Psoas muscle (tissue), 8 donors: ENCODE measurements around the gene LPA. TPM values are rescaled to one million over a fixed set of nuclear protein-coding genes. Genes with fewer than 3 reads are reported as not detected.
"Not testable (repeated sequence)": the region's sequence is repeated elsewhere in the genome, so short reads cannot be mapped to it uniquely, and the experiment has no call there.

Experiments
- ATAC-seq, 4 donors: fragments of 200-7000 bp; cut with Tn5 transposase; one replicate each; pipeline ENCODE4 v1.9.1; 2020; ENCODE audit warnings: moderate library complexity in 3 of 4, mild to moderate bottlenecking in 2 of 4
- DNase-seq, 2 donors: peaks; one replicate each; pipeline ENCODE4 v3.0.0-alpha.2; 2020
- H3K27ac ChIP-seq: fragments of 200-600 bp; one replicate; pipeline ENCODE4 v1.8.0; 2022
- H3K27me3 ChIP-seq, 3 donors: fragments of 200-600 bp in 1 of 3; one replicate each; pipeline versions ENCODE4 v1.6.1 to v1.8.0; 2013 to 2022; ENCODE audit warnings: low read length in 2 of 3, mild to moderate bottlenecking in 2 of 3, moderate library complexity in 1 of 3; ENCODE audit not compliant: insufficient read depth in 3 of 3
- H3K36me3 ChIP-seq, 2 donors: fragments of 200-600 bp in 1 of 2; one replicate each; pipeline versions ENCODE4 v1.6.1 to v1.8.0; 2013 to 2022; ENCODE audit warnings: low read depth in 1 of 2, mild to moderate bottlenecking in 1 of 2, moderate library complexity in 1 of 2; ENCODE audit not compliant: insufficient read depth in 1 of 2
- H3K4me1 ChIP-seq: fragments of 200-600 bp; one replicate; pipeline ENCODE4 v1.8.0; 2022
- H3K4me3 ChIP-seq: fragments of 200-600 bp; one replicate; pipeline ENCODE4 v1.8.0; 2022; ENCODE audit warnings: mild to moderate bottlenecking
- H3K9me3 ChIP-seq: fragments of 200-600 bp; one replicate; pipeline ENCODE4 v1.8.0; 2022
- WGBS, 3 donors: extraction: QIAGEN DNeasy Blood & Tissue Kit; methylation state at CpG; one replicate each; pipeline versions ENCODE4 v1.1.6 to v1.1.7; 2013; 5-methylcytosine and 5-hydroxymethylcytosine counted together
- intact Hi-C, 2 donors: fragments of 100-400 bp; cut with DNase I; formaldehyde crosslinking; loops; one replicate each; pipeline versions ENCODE4 v1.11.0 to v1.14.2; 2022
- polyA plus RNA-seq, 3 donors: library from polyadenylated mRNA; stranded (reverse); fragments of 200-250 nt; gene quantifications; one replicate each; pipeline ENCODE4 v1.2.3, GENCODE V29; 2013
- total RNA-seq, 4 donors: library from RNA; stranded (reverse); fragmentation: NEBNext Ultra II Directional in 2 of 4; extraction: Animal tissue kit (Norgen Biotek cat#: 25700) in 2 of 4; gene quantifications; one replicate each; pipeline versions ENCODE4 v1.2.1 to v1.2.4, GENCODE V29; 2021 to 2023
- TF ChIP-seq, protein P1 (sequence below): fragments of 200-600 bp; IDR thresholded peaks from one replicate; pipeline ENCODE4 v1.8.0; 2022; ENCODE audit warnings: antibody characterized with exemption
- donor health status: healthy with polysubstance abuse.
- donor health status: DM: no; HTN: no; CAD: no; lungs with moderate emphysema.
- donor health status: Bipolar disorder and iron deficiency.
- donor health status: healthy.
- donor health status: DM: yes; HTN: yes; CAD: no.
- donor health status: DM: no; HTN: no; CAD: no.
- donor health status: DM: no; HTN: no; CAD: no.
- donor health status: DM: yes; HTN: yes; CAD: no.

Gene LPA
- total and polyA plus RNA-seq, 7 donors: 0.17 TPM; not detected in 6

- H3K27ac ChIP-seq: no peak overlapping the region
- no peaks in the 10 kb centered on the region for H3K36me3 ChIP-seq
- H3K9me3 ChIP-seq: no peaks in the 10 kb centered on the region
- WGBS, 3 donors: 43 to 68% (median 67%) methylated on average over 1 of the region's 1 CpG
- peaks cover 0 to 5% (median 0%) of the 10 kb centered on the region in 3 donors for H3K27me3 ChIP-seq
- H3K4me3 ChIP-seq: no peak overlapping the region
- intact Hi-C loops: no loop called here
- ATAC-seq: no peak
- no peaks in the 10 kb centered on the region for H3K4me1 ChIP-seq
- TF ChIP-seq, protein P1, sequence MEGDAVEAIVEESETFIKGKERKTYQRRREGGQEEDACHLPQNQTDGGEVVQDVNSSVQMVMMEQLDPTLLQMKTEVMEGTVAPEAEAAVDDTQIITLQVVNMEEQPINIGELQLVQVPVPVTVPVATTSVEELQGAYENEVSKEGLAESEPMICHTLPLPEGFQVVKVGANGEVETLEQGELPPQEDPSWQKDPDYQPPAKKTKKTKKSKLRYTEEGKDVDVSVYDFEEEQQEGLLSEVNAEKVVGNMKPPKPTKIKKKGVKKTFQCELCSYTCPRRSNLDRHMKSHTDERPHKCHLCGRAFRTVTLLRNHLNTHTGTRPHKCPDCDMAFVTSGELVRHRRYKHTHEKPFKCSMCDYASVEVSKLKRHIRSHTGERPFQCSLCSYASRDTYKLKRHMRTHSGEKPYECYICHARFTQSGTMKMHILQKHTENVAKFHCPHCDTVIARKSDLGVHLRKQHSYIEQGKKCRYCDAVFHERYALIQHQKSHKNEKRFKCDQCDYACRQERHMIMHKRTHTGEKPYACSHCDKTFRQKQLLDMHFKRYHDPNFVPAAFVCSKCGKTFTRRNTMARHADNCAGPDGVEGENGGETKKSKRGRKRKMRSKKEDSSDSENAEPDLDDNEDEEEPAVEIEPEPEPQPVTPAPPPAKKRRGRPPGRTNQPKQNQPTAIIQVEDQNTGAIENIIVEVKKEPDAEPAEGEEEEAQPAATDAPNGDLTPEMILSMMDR: no peak
- DNase-seq: no peak
Measured at GRCh38 chr6:160581406-160581805, 82.7 kb downstream of the LPA start.

GRCh38 chr6:160578515-160578914 lies 85.6 kb downstream of the LPA start:
- H3K27ac ChIP-seq, intact Hi-C loops, ATAC-seq, H3K36me3 ChIP-seq, H3K27me3 ChIP-seq, H3K4me3 ChIP-seq, DNase-seq, H3K9me3 ChIP-seq, H3K4me1 ChIP-seq: not testable (repeated sequence)
- 62 to 68% (median 67%) methylated on average over 5 of the region's 5 CpGs for whole genome bisulfite sequencing, 3 donors

GRCh38 chr6:160573943-160574342 lies 90.1 kb downstream of the LPA start:
- no peak for DNase-seq
- WGBS, 3 donors: 69 to 77% (median 69%) methylated on average over 4 of the region's 4 CpGs
- TF ChIP-seq, protein P1: no peak
- Histone ChIP-seq H3K4me3 (no peak overlapping the region), H3K27me3 (no peaks in the 10 kb centered on the region), H3K27ac (no peak overlapping the region), H3K9me3 (peaks cover 3% of the 10 kb centered on the region), H3K4me1 (no peaks in the 10 kb centered on the region), H3K36me3 (no peaks in the 10 kb centered on the region)
- intact Hi-C loops: no loop called here
- ATAC-seq: no peak

DNA sequence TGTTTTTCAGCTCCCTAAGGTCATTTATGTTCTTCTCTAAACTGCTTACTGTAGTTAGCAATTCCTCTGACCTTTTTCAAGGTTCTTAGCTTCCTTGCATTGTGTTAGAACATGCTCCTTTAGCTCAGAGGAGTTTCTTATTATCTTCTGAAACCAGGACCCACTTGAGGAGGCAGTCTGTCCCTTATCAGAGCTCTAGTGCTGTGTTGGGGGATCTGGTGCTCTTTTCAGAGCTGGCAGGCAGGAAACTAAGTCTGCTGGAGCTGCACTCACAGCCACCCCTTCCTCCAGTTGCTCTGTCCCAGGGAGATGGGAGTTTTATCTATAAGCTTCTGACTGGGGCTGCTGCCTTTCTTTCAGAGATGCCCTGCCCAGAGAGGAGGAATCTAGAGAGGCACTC lies 92.9 kb downstream of the LPA start:
- H3K4me3 ChIP-seq, intact Hi-C loops, H3K9me3 ChIP-seq: not testable (repeated sequence)

DNA sequence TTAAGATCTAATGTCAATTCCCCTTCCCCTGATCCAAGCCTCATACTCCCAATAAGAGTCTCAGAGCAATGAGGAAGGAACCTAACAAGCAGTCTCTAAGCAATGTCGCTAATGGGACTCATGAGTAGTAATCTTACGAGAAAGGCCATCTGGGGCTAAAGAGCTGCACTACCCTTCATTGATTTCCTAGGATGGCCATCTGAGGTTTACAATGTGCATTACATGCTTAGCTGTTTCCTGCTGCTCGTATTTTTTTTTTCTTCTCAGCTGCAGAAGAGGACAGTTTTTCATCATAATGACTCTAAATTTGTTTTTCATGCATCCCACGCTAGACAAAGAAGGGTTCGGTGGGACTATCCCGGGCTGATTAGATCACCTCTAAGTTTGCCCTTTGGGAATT lies 119.3 kb downstream of the LPA start:
- Histone ChIP-seq H3K36me3 (no peaks in the 10 kb centered on the region), H3K4me1 (no peaks in the 10 kb centered on the region), H3K9me3 (no peaks in the 10 kb centered on the region), H3K4me3 (no peak overlapping the region), H3K27ac (no peak overlapping the region), H3K27me3 (peaks cover 0 to 3% (median 0%) of the 10 kb centered on the region in 3 donors)
- 67 to 72% (median 68%) methylated on average over 6 of the region's 6 CpGs for WGBS, 3 donors
- intact Hi-C loops: no loop called here
- DNase-seq: no peak
- ATAC-seq: no peak
- TF ChIP-seq, protein P1: no peak

More for the DNA sequence above, 92.9 kb downstream of the LPA start:
- H3K27ac ChIP-seq, H3K36me3 ChIP-seq, ATAC-seq, H3K27me3 ChIP-seq, H3K4me1 ChIP-seq, DNase-seq: not testable (repeated sequence)

- no peaks in the 10 kb centered on the region for H3K27me3 ChIP-seq
- intact Hi-C loops: loop anchor here (1.0 to 10.0 kb wide), 2 partner anchors 79 to 670 kb away; no protein-coding TSS in a partner anchor
Measured at GRCh38 chr6:160535270-160535669, 128.8 kb downstream of the LPA start.

More at GRCh38 chr6:160535270-160535669, 128.8 kb downstream of the LPA start:
- peaks cover 4% of the 10 kb centered on the region for H3K4me1 ChIP-seq
- no peaks in the 10 kb centered on the region for H3K9me3 ChIP-seq
- WGBS, 3 donors: 86 to 97% (median 93%) methylated on average over 1 of the region's 1 CpG
- no peaks in the 10 kb centered on the region for H3K36me3 ChIP-seq
- no peak overlapping the region for H3K27ac ChIP-seq
- ATAC-seq (peak in 1 of 4 donors; percentile 24), DNase-seq (no peak)
- no peak overlapping the region for H3K4me3 ChIP-seq
- TF ChIP-seq, protein P1: no peak
